Gastrocnemius medialis (tissue), 4 donors: ENCODE results near the gene DDR2.

Experiments
- CTCF ChIP-seq, 5 experiments: fragments of 450-650 bp in 3 of 5; fragments of 200-600 bp in 2 of 5; sonication (generic) in 2 of 5; IDR thresholded peaks in 4 of 5; conservative IDR thresholded peaks in 1 of 5; 1 replicate in 4 of 5; 2 replicates in 1 of 5; pipeline ENCODE4 v1.5.1; 2016 to 2019; ENCODE audit warnings: antibody characterized with exemption in 5 of 5, mild to moderate bottlenecking in 3 of 5, moderate library complexity in 3 of 5
- POLR2A ChIP-seq, 2 donors: fragments of 450-650 bp; IDR thresholded peaks; one replicate each; pipeline ENCODE4 v1.6.1; 2017; ENCODE audit warnings: antibody characterized with exemption in 2 of 2, mild to moderate bottlenecking in 2 of 2, moderate library complexity in 2 of 2

- TF ChIP-seq CTCF (IDR thresholded peaks at IDR 0.05 in 4 of 5, conservative IDR thresholded peaks at IDR 0.05 in 1 of 5) (peak in 1 of 5 experiments; percentile 13), POLR2A (IDR thresholded peaks at IDR 0.05) (peak; percentile 12 to 44)
These were observed 158.2 kb downstream of the DDR2 start, which contains the start of gene HSD17B7 for GRCh38 chr1:162790303-162790984.
